Activated CD4-positive, alpha-beta T cell treated with anti-CD3 and anti-CD28 coated beads, Interleukin-2, amount 10 ng/mL, durations not matched to agents 24 days and 14 days (primary cell): ENCODE data around the gene SCN8A. TPM values are rescaled to one million over a fixed set of nuclear protein-coding genes. Genes with fewer than 3 reads are reported as not detected.

Source experiments
- DNase-seq: peaks from one replicate; pipeline ENCODE4 v3.0.0; 2022
- H3K27ac Mint-ChIP-seq: one replicate; pipeline ENCODE4 v1.8.0; 2022; ENCODE audit warnings: mild to moderate bottlenecking, mixed read lengths
- H3K27me3 Mint-ChIP-seq: one replicate; pipeline ENCODE4 v1.8.0; 2022; ENCODE audit warnings: mixed read lengths
- H3K36me3 Mint-ChIP-seq: one replicate; pipeline ENCODE4 v1.8.0; 2022; ENCODE audit warnings: low read depth, mild to moderate bottlenecking, mixed read lengths
- H3K4me1 Mint-ChIP-seq: one replicate; pipeline ENCODE4 v1.8.0; 2021; ENCODE audit warnings: mixed read lengths
- H3K4me3 Mint-ChIP-seq: one replicate; pipeline ENCODE4 v1.8.0; 2022; ENCODE audit warnings: mild to moderate bottlenecking, moderate library complexity, mixed read lengths
- H3K9me3 Mint-ChIP-seq: one replicate; pipeline ENCODE4 v1.8.0; 2021; ENCODE audit warnings: mixed read lengths
- intact Hi-C: fragments of 100-400 bp; cut with micrococcal nuclease; formaldehyde crosslinking; loops from one replicate; pipeline ENCODE4 v1.15.1; 2023
- total RNA-seq: library from RNA; stranded (reverse); gene quantifications from 2 replicates; pipeline ENCODE4 v1.2.3, GENCODE V29; 2022

SCN8A gene
- total RNA-seq, 1 donor from 2014 or later, result 0.12 TPM

- Mint-ChIP-seq H3K4me1 (peaks cover 5% of the 10 kb centered on the region), H3K27ac (no peak overlapping the region), H3K27me3 (peaks cover 29% of the 10 kb centered on the region), H3K36me3 (no peaks in the 10 kb centered on the region), H3K9me3 (no peaks in the 10 kb centered on the region), H3K4me3 (no peak overlapping the region)
- no peak for DNase-seq
- intact Hi-C loops, result no loop called here
Observed at GRCh38 chr12:51855586-51856428, 264.8 kb downstream of the SCN8A start.

DNA sequence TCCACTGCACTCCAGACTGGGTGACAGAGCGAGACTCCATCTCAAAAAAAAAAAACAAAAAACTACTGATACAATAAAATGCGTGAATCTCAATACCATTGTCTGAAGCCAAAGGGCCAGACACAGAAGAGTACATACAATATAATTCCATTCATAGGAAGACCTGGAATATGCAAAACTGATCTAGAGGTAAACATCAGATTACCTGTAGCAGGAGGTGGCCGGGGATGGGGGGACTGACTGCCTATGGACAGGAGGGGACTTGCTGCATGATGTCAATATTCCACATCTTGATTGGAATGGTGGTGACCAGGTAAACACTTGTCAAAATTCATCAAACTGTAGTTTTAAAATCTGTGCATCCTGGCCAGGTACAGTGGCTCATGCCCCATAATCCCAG lies 270.0 kb downstream of the SCN8A start:
- intact Hi-C loops, result no loop called here

More for the DNA sequence above, 270.0 kb downstream of the SCN8A start:
- no peak for DNase-seq
- Mint-ChIP-seq H3K27me3 (peaks cover 48% of the 10 kb centered on the region), H3K27ac (no peak overlapping the region), H3K4me1 (no peaks in the 10 kb centered on the region), H3K9me3 (no peaks in the 10 kb centered on the region), H3K4me3 (no peak overlapping the region), H3K36me3 (no peaks in the 10 kb centered on the region)

Other genes starting within 250 kb of the SCN8A start
- not detected in 2 replicates for gene CELA1, start 244.6 kb upstream of the SCN8A start, total RNA-seq
- 10.7 and 12.8 TPM in 2 replicates for gene GALNT6, start 199.8 kb upstream of the SCN8A start, total RNA-seq
- 1.4 and 2.3 TPM in 2 replicates for gene SLC4A8, start 166.4 kb upstream of the SCN8A start, total RNA-seq